EH (cell line): ENCODE data around the gene TRIM26.

Experiments used
- DNase-seq: peaks from one replicate; pipeline ENCODE4 v3.0.0-alpha.2; 2015; ENCODE audit warnings: low read depth

The TRIM26 gene

DNA sequence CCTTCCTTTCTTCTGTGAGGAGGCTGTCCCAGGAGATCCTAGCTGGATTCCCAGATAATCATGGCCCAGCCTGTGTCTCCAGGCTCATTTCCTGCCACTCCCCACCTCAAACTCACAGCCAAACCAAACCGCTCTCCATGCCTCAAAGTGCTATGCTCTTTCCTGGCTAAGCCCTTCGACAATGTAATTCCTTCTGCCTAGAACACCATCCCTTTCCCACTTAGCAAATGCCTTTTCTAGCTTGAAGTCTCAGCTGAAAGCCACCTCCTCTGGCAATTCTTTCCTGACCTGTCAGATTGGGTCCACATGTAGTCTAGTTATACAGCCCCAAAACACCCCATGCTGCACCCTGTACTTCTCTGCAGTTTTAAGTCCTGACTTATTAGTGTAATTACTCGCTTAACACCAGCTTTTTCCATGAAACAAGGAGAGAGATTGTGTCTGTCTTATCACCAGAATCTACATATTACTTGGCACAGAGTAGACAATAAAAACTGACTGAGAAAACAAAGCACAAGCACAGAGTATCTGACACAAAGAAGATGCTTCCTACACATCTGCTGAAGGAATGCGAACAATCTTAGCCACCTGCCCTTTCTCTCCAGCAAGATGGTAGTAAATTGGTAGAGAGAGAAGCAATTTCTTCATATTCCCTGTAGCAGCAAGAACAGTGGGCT lies 5.4 kb downstream of the TRIM26 start:
- peak; percentile 62 for DNase-seq

DNA sequence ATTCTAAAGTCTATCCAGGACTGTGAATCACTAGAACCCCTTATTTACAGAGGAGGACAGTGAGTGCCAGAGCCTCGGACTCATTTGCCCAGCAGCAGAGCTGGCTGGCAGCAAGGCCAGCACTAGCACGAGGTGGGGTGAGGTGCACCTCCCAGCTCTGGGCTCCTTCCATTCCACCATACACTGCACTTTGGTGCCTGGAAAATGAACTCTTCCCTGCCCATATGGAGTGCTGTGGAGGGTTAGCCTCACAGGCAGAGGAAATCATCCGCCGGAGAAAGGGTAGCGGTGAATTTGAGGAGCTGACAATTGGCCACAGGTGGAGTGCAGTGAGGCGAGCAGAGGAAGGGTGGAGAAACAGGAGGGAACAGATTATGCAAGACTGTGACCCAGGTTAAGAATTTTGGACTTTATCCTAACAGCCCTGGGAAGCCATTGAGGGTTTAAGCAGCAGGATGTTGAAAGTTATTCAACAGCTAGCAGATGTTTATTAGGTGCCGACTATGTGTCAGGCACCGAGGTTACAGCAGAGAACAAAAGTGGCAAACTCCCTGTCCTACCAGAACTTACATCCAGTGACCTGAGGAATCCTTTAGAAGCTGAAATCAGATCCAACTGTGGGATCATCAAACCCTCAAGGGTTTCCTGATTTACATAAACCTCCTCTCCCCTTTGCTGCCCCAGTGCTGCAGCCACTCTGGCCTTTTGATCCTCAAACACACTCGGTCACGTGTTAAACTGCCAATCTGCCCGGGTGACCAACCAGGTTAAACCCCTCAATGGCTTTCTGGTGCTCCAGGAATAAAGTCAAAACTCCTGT lies 6.2 kb downstream of the TRIM26 start:
- DNase-seq = peak; percentile 52

DNA sequence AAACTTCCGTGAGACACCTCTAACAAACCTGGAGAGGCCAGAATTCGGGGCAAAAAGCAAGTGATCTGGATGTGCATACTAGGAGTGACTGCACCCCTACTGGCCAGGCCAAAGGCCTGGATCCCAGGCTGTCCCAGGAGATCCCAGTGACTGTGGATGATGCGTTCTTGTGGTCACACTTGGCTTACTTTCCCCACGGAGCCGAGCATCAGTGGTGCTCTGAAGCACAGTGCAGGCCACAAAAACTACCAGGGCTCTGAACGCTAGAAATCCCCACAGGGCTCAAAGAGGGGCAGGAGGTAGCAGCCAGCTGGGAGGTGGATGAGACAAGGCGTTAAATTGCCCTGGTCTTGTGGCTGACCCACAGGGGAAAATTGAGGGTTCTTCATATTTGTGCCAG lies 7.1 kb downstream of the TRIM26 start:
- peak; percentile 34 for DNase-seq

DNA sequence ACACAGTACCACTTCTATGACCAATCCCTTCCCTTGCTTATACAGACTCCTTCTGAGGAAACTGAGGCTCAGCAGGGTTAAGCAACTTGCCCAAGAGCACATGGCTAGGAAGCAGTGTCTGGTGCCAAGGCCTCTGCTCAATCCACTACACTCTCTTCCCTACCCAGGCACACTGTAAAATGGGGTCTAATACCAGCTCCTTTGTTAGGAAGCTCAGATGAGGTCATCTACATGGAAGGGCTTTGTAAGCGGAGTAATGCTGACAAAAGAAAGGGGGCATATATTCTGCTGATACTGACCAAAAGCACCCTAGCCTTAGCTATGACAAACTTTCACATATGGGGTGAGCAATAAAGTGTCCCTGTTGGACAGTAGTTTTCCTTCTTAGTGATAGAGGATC lies 9.1 kb downstream of the TRIM26 start:
- no peak for DNase-seq

DNA sequence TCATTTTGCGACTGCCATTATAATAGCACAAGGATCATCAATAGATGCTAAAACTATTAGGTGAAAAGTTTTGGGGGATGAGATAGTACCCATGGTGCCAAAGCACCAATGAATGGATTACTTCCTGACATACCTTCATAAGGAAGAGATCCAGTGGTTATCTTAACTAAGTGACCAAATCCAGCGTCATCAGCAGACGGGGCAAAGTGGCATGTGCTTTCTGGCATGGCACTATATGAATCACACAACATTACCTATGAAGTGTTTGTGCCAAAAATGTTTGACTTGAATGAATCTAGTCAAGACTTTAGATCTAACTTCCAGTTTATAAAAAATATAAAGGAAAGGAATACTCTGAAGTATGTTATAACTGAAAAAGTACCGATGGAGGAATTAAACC lies 10.8 kb downstream of the TRIM26 start:
- no peak for DNase-seq

DNA sequence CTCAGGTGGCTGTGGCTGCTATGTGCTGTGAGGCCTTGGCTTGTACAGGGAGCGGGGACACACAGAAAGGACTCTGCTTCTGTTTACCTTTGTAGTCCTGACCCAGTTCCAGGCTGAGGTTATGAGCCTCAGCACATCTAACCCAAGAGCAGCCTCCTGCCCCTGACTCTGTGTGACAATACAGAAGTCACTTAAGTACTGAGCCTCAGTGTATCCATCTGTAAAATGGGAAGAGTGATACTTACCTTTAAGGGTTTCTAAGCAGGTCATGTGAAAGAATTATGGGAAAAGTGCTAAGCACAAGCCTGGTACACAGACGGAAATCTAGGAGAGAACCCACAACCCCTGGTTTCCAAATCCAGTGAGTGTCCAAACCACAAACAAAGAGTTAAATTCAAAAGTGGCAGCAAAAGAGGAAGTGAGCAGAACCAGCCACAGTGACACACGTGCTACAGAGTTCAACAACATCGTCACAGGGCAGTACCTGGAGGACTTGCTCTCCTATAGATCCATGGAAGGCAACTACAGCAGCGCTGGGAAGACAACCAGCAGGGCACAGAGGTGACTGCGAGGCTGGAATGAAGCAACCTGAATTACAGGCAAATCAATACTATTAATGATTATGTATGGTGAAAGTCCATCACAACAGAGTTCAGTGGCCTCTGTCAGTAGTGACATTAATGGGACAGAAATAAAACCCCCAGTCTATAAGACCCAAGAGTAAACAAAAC lies 12.5 kb downstream of the TRIM26 start:
- no peak for DNase-seq

DNA sequence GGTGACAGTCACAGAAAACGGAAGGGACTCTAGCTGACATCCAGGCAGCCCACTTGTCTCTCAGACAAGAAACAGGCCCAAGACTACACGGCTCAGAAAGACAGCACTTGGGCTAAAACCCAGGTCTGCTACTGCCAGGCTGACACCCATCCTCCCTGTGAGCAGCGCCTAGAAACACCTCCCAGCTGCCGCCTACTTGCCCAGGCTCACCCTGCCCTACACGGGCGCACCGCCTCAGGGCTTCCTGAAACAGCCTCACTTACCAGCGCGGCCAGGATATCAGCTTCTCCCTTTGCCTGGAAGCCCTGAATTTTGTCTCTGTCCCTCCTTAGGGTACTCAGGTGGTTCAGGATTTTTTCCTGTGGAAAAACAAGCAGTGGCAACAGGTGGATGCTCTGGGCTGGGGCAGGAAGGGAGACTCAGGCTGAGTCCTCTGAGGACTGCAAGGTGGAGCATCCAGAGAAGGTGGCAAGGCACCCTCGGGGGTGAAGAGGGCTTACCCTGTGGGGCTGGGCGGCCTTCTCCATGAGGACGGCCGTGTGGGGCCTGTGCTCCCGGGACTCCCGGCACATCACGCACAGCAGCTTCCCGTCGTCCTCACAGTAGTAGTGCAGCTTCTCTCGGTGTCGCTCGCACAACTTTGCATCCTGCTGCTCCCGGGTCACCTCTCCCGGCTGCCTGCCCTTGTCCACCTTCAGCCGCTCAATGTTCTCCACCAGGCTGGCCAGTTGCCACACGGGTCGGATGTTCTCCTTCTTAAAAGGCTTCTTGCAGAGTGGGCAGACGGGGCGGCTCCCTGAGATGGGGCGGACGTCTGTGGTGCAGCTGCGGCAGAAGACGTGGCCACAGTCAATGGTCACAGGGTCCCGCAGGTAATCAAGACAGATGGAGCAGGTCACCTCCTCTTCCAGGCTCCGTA lies 14.8 kb downstream of the TRIM26 start:
- DNase-seq = no peak

DNA sequence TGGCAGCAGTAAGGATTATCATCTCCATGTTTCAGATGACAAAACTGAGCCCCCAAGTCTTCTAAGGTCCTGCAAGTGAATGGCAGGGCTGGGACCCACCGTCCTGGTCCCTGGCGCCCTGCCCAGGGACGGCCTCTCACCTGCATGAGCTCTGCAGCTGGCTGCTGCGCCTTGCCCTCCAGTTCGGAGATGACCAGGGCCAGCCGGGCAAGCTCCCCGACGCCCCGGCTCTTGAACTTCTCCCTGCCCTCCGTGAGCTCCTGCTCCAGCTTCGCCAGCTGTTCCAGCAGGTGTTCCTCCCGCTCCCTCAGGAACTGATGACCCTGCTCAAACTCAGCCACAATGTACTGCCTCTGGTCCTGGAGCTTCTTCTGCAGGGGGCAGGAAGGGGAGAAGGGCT lies 16.8 kb downstream of the TRIM26 start:
- DNase-seq = no peak

DNA sequence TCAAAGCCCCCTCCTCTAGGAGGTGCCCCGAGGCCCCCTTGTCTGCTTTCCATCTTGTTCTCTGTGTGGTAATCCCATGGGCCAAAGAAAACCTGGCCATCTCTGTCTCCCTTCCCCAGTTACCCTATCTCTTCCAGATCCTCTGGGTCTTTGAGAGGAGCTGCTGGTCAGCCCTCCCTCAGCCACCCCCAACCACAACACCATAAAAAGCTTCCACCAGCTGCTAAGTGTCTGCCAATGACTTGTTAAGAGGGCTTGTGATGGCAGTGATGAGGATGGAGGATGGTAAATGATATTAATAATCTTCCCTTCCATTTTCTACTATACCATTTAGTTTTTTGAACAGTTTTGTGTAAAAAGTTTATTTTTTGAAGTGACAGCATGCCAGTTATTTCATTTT lies 17.3 kb downstream of the TRIM26 start:
- no peak for DNase-seq

DNA sequence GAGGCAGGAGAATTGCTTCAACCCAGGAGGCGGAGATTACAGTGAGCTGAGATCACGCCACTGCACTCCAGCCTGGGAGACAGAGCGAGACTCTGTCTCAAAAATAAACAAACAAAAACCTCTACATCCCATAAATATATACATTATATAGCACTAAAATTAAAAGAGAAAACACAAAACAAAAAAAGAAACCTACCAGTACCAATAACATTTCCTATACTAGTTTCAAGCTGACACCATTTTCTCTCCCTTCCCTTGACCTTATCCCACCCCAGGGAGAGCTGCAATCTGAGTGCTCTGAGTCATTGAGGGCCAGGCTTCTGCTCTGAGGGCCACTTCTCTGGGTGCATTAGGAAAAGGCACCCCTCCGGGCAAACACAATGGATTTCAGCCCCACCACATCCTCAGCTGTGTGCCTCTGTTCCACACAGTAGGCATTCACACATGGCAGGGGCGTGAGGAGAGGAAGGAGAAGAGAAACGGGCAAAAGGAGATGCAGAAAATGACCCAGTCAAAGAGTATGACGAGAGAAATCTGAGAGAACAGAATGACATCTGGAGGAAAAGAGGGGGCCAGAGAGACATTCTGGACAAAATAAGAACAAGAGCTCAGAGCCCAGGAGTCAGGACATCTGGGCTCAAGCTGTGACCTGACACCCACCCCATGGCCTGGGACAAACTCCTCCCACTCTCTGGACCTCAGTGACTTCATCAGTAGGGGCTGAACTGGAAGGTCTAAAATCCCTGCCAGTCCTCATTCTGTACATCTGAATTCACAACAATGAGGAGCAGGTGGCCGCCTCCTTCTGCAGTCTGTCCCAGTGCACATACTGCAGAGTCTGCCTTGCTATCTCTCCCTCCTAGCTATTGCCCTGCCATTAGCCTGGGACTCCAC lies 18.2 kb downstream of the TRIM26 start:
- DNase-seq = peak; percentile 41

DNA sequence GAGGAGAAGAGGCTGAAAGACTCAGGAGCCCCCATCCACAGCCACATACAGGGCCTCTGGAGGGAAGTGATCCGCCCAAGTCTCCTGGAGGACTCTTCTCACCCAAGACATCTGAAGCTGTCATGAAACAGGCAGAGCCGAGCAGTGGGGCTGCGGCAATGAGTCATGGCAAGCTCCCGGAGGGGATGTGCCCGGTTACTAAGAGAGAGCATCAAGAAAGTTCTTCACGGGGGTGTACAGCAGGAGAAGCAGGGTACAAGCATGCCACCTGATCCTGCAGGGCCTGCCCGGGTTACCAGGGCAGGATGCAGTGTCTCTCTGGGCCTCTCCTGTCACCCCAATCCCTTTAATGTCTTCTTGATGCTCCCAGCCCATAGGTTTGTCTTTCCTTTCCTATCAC lies 21.1 kb downstream of the TRIM26 start:
- peak; percentile 7 for DNase-seq

DNA sequence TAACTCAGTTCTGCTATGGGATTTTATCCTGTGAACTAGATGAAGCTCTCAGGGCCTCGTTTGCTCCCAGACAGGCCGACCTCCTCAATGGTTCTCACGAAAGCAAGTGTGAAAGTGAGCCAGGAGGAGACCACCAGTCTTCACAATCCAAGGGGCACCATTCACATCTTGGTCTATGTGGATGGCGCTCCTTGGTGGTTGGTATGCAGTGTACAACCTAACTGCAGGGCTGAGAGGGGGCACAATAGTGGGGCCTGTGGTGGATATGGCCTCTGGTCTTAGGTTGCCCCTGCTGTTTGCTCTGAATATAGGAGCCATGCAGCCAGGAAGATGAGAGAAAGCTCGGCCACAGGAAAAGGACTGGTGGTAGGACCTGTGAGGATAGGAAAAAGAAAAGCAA lies 24.7 kb downstream of the TRIM26 start:
- DNase-seq = no peak

DNA sequence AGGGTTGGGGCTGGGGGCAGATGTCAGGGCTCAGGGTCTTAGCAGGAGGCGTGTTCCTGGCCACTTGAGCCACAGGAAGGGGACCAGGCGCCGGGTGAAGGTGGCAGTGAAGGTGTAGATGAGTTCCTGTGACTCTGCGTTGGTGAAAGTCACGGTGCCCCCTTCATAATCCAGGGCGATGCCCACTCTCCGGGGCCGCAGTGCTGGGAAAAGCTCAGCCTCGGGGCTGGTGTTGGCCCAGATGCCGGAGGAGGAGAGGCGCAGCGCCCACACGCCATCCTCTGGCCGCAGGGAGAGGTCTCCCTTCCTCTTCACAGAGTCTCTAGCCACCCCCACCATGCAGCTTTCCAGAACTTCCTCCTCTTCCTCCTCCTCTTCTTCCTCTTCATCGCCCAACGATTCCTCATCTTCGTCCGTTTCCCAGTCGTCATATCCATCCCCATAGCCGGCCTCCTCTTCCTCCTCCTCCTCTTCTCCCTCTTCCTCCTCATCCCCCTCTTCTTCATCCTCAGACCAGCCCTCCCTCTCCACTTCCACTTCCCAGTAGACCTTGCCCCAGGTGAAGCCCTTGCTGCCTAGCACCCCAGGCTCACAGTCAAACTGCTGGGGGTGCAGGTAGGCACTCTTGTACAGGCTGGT lies 27.2 kb downstream of the TRIM26 start:
- no peak for DNase-seq

DNA sequence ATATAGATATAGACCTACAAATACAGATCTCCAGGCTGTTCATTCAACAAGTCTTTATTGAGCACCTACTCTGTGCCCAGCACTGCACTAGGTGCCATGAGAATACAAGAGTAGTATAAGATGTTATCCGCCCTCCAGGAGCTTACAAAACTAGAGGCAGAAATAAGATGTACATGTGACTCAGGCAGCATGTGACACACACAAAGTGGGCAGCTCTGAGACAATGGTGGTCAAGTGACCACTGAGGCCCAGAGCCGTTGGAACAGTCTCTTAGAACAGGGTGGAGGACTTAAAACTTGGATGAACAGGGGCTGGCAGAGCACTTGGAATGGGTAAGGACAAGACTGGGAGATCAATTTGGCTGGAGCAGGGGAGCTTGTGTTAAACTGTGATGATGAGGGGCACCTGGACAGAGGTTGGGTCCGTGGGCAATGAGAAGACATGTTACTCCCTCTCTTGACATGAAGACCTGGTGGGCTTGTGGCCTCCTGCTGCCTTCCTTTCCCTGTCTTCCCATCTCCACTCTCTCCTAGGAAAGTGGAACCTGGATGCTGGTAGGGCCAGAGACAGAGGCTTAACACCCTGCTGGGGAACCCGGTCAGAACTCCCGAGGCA lies 28.7 kb downstream of the TRIM26 start:
- DNase-seq = no peak

DNA sequence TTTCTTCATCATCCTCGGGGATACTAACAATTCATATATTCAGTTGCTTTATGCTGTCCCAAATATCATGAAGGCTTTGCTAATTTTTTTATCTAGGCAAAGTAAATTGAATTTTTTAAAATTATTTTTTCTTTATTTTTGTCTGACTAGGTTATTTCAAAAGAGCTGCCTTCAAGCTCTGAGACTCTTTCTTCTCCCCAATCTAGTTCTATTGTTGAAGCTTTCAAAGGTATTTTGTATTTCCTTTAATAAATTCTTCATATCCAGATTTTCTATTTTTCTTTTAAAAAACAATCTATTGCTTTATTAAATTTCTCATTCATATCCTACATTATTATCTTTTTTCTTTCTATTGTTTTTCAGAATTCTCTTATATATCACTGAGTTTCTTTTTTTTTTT lies 33.1 kb downstream of the TRIM26 start:
- DNase-seq = no peak

DNA sequence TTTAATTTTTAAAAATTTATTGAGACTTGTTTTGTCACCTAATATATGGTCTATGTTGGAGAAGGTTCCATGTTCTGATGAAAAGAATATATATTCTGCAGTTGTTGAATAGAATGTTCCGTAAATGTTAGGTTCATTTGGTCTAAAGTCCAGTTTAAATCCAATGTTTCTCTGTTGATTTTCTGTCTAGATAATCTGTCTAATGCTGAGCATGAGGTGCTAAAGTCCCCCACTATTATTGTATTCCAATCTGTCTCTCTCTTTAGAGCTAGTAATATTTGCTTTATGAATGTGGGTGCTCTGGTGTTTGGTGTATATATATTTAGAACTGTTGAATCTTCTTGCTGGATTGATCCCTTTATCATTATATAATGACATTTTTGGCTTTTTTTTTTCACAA lies 34.4 kb downstream of the TRIM26 start:
- no peak for DNase-seq

DNA sequence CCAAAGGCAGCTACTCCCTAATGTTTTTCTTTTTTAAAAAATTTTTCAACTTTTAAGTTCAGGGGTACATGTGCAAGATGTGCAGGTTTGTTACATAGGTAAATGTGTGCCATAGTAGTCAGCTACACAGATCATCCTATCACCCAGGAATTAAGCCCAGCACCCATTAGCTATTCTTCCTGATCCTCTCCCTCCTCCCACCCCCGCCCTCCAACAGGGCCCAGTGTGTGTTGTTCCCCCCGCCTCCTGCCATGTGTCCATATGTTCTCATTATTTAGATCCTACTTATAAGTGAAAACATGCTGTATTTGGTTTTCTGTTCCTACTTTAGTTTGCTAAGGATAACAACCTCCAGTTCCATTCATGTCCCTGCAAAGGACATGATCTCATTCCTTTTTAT lies 37.4 kb downstream of the TRIM26 start:
- DNase-seq = no peak

DNA sequence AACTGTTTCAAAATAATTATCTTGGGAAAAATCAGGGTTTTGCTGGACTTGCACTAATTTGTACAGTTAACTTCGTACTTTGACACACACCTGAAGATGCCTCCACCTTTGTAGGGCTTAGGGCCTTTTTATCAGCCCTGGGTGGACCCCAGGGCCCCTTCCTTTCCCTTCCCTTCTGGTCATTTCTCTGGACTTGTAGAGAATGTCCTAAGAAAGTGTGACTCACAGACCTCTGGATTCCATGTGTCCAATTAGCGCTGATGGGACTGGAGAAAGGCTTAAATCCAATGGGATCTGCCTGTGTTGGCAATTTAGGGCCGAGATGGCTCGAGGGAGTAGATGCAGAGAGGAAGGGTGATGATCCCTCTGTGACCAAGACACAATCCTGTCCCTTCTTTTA lies 40.5 kb downstream of the TRIM26 start:
- DNase-seq = peak; percentile 44

DNA sequence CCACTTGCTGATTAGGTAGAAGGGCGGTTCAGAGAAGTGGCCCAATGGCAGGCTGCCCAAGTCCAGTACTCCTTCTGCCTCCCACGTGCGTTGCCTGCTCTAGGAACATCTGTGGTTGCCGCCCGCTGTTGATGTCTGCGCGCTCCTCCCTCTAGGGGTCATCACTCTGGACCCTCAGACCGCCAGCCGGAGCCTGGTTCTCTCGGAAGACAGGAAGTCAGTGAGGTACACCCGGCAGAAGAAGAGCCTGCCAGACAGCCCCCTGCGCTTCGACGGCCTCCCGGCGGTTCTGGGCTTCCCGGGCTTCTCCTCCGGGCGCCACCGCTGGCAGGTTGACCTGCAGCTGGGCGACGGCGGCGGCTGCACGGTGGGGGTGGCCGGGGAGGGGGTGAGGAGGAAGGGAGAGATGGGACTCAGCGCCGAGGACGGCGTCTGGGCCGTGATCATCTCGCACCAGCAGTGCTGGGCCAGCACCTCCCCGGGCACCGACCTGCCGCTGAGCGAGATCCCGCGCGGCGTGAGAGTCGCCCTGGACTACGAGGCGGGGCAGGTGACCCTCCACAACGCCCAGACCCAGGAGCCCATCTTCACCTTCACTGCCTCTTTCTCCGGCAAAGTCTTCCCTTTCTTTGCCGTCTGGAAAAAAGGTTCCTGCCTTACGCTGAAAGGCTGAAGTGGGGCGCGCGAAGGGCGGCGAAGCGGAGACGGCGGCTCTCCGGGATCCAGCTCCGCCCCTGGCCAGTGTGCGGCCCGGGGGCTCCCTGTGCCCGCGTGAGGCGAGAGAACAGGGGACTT lies 41.3 kb downstream of the TRIM26 start:
- no peak for DNase-seq
